Hematopoietic multipotent progenitor cell treated with erythropoietin and hydrocortisone succinate and interleukin-3 and kit ligand, for 17 days (in vitro differentiated cells): Measurements from ENCODE around the gene VPS13A.
"Not testable (repeated sequence)": the region's sequence is repeated elsewhere in the genome, so short reads cannot be mapped to it uniquely, and the experiment has no call there.

Source experiments
- DNase-seq: peaks from one replicate; pipeline ENCODE4 v3.0.0-alpha.2; 2015; ENCODE audit warnings: low spot score

Gene VPS13A

DNA sequence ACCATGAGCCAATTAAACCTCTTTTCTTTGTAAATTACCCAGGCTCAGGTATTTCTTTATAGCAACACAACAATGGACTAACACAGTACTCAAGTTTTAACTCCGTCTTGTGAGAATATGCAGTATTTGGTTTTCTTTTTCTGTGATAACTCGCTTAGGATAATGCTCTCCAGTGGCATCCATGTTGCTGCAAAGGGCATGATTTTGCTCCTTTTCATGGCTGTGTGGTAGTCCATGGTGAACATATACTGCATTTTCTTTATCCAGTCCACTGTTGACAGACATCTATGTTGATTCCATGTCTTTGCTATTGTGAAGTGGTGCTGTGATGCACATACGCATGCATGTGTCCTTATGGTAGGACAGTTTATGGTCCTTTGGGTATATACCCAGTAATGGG, 10.9 kb downstream of the VPS13A start:
- DNase-seq, result no peak

DNA sequence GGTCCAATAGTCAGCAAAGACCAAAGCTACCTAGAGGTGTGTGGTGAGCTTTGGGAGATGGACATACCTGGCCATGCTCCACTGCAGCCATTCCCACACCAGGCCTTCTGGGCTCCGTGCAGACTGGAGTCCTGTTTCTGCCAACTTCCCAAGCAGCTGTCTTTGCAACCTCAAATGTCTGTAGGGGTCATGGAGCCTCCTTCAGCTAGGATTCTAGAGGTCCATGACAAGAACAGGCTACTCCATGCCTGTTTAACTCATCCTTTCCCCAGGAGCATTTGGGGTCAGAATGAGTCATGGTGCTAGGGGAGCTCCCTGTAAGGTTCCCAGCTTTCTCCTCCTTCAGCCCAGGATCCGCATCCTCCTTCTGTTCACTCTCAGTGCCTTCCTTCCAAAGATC, 17.1 kb downstream of the VPS13A start:
- no peak for DNase-seq

DNA sequence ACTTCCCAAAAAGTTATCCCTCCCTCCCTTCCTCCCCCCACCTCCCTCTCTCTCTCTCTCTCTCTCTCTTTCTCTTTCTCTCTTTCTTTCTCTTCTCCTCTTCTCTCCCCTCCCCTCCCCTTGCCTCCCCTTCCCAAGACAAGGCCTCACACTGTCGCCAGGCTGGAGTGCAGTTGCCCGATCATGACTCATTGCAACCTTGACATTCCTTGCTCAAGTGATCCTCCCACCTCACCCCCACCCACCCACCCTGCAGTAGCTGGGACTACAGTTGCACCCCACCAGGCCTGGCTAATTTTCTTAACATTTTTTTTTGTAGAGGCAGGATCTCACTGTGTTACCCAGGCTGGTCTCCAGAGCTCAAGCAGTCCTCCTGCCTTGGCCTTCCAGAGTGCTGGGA, 32.8 kb downstream of the VPS13A start:
- DNase-seq, result no peak

DNA sequence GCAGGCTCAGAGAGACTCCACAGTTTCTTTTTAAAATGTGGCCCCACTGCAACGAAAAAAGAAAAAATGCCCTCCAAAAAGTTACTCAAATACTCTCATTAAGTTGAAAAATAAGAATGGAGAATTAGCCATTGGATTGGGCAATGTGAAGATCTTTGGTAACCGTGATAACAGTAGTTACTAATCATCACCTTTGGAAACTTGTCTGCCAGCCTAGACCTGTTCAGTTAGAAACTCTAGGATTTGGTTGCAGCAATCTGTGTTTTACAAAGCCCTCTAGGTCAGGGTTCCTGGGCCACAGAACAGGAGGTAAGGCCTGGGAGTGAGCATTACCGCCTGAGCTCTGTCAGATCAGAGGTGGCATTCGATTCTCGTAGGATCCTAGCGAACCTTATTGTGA, 34.2 kb downstream of the VPS13A start:
- DNase-seq, result no peak

DNA sequence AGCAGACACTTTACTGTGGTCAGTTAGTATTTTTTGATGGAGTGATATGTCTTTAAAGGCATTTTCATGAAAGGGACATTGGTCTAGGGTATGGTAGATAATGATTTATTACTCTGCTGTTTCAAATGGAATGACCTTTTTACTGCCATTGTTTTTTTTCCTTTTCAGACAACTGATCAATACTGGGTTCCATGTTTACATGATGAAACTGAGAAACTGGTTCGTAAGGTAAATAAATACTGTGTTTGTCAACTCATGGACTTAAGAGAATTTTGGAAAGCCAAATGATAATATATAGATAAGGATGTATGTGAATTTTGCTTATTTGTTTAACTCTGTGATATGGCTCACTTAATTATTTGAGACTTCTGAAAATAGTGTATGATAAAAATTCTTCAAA, 35.5 kb downstream of the VPS13A start:
- no peak for DNase-seq

DNA sequence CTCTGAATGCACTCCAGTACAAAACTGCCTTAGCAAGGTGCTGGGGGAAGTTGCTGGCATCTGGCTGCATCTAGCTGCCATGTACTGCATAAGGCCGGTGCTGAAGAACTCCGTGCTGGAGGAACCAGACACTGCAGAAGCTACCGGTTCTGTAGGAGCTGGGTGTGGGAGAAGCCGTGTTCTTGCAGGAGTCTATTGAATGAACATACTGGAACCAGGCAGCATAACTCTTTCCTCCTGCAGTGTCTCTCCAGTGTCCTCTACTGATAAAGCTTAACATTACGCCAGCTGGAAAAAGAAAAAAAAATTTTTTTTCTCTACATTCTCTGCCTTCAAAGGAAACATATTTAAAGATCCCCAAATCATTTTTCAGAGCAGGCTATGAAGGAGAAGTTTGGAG, 38.5 kb downstream of the VPS13A start:
- no peak for DNase-seq

DNA sequence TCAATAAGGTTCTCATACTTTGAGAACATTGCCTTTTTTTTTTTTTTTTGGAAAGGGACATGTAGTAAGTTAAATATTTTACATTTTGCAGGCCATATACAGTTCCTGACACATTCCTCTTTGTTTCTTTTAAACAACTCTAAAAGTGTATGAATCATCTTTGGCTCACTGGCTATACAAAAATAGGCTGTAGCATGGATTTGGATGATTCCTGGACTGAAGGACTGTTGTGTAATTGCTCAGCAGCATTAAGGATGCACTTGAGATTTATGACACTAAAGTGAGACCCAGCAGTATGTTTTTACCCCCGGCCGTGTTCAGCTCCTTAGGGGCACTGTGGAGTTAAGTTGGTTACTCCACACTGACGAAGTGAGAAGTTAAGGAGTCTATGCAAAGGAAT, 41.3 kb downstream of the VPS13A start:
- DNase-seq, result no peak

DNA sequence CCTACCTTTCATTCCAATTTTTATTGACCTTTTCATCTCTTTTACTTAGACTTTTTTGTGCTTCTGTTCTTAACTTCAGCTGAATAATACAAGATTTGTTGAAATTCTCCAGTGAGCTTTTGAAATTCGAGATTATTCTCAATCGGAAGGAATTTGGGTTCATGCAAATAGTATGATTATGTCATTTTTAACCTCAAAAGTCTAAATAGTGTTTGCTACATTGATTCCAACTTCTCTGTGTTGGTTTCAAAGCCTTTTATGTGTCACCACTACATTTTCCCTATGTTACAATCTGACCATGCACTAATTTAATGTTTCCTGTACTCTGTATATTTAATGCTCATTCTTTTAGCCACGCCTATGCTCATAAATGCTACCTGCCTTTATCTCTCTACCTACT, 44.1 kb downstream of the VPS13A start:
- DNase-seq, result no peak

DNA sequence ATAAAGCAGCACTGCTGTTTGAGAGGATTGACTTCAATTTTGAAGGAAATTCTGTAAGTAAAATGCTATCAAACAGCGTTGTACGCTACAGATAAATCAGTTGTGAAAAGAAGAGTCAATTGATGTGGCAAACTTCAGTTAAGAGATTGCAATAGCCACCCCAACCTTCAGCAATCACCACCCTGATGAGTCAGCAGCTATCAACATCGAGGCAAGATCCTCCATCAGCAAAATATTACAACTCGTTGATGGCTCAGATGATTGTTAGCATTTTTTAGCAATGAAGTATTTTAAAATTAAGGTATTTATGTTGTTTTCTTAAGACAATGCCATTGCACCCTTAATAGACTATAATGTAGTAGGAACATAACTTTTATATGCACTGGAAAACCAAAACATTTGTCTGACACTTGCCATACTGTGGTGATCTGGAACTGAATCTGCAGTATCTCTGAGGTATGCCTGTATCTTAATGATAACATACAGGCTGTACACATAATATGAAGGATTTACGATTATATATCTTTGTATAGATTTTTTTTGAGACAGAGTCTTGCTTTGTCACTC, 47.5 kb downstream of the VPS13A start:
- peak; percentile 13 for DNase-seq

DNA sequence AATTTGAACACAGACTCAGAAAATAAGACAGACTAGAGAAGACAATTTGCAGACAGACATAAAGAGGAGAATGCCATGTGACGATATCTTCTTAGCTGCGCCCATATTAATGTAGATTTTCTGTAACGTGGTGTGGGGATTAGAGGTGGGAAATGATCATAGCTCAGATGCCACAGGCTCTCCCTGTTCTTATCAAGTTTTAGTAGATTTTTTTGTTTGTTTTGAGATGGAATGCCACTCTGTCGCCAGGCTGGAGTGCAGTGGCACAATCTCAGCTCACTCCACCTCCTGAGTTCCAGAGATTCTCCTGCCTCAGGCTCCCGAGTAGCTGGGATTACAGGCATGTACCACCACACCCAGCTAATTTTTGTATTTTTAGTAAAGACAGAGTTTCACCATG, 59.4 kb downstream of the VPS13A start:
- DNase-seq, result no peak

DNA sequence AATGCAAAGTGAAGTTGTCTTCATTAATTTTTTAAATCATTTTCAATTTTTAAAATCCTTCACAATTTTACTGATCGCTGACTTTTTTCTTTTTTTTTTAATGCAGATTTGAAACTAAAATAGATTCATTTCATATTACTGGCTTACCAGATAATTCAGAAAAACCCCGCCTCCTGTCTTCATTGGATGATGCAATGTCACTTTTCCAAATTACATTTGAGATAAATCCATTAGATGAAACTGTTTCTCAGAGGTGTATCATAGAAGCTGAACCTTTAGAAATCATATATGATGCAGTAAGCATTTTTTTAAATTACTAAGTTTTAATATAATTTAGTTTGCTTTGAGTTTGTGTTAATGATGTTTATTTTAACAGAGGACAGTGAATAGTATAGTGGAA, 60.6 kb downstream of the VPS13A start:
- DNase-seq, result no peak

DNA sequence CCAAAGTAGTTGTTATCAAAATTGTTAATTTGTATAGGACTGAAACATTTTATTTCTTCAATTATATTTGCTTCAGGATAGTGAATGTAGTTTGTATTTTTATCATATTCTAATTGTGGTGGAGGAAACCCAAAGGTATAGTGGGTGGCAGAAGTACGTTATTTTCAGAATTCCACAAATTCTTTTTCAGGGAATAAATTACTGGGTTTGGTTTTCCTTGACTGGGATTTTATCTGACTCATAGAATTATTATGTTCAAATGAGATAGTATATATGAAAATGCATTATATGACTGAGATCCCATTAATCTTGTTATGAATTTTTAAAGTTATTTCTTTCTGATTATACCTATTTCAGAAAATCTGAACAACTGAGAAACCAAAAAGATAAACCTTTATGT, 73.7 kb downstream of the VPS13A start:
- no peak for DNase-seq

DNA sequence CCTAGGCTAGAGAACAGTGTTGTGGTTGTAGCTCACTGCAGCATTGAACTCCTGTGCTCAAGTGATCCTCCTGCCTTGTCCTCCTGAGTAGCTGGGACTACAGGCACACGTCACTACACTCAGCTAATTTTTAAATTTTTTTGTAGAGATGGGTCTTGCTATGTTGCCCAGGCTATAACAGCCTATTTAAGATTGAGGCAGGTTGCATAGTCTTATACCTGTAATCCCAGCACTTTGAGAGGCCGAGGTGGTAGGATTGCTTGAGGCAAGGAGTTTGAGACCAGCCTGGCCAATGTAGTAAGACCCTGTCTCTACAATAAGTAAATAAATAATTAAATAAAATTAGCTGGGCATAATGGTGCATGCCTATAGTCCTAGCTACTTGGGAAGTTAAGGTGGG, 79.9 kb downstream of the VPS13A start:
- no peak for DNase-seq

DNA sequence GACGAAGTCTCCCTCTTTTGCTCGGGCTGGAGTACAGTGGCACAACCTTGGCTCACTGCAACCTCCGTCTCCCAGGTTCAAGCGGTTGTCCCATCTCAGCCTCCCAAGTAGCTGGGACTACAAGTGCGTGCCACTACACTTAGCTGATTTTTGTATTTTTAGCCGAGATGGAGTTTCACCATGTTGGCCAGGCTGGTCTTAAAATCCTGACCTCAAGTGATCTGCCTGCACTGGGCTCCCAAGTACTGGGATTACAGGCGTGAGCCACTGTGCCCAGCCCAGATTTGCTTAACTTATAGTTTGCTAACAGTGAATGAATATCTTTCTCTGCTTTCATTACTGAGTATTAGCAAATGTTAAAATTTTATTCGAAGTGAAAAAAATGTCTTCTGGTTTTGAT, 84.3 kb downstream of the VPS13A start:
- no peak for DNase-seq

DNA sequence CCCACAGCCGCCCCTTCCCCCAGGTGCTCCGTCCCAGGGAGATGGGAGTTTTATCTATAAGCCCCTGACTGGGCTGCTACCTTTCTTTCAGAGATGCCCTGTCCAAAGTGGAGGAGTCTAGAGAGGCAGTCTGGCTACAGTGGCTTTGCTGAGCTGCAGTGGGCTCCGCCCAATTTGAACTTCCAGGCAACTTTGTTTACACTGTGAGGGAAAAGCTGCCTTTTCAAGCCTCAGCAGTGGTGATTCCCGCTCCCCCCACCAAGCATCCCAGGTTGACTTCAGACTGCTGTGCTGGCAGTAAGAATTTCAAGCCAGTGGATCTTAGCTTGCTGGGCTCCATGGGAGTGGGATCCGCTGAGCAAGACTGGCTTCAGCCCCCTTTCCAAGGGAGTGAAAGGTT, 90.4 kb downstream of the VPS13A start:
- DNase-seq, result not testable (repeated sequence)

DNA sequence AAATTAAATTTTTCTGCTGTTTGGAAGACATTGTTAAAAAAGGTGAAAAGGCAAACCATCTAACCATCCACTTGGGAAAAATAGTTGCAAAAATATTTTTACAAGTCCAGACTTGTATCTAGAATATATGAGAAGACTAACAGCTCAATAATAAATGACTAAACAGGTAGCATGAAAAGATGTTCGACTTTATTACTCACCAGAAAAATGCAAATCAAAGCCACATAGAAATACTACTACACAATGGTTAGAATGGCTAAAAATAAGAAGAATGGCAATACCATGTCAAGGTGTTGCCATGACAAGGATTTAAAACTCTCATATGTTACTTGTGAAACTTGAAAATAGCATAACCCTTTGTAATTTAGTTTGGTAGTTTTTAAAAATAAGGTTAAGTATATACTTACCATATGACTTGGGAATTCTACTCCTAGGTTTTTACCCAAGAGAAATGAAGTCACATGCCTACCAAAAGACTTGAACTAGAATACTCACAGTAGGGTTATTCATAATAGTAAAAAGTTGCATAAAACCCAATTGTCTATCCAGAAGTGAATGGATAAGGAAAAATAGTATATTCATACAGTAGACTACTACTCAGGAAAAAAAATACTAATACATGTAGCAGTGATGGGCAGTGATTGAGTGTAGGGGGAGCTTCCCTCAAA, 93.8 kb downstream of the VPS13A start:
- no peak for DNase-seq

DNA sequence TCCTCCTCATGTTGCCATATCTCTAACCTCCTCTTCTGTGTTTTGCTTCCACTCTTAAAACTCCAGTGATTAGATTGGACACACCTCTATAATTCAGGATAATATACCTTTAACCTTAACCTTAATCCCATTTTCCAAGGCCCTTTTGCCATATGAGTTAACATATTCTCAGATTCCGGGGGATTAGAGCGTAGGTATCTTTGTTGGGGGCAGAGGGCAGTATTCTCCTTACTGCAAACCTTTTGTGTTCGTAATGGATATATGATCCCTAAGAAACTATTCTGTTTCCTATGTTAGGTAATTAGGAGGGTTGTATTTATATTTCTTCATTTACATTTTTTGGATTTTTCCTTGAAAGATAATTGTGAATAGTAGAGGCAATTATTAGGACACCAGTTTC, 99.5 kb downstream of the VPS13A start:
- no peak for DNase-seq

DNA sequence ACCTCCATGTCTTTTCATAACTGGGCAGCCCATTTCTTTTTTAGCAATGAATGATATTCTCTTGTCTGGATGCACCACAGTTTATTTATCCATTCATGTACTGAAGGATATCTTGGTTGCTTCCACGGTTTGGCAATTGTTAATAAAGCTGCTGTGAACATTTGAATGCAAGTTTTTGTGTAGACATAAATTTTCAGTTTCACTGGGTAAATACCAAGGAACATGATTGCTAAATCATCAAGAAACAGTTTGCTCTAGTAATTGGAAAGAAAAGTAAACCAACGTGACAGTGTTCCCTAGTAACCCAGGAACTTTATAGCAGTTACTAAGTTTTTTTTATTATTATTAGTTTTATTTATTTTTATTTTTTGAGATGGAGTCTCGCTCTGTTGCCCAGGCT, 100.4 kb downstream of the VPS13A start:
- DNase-seq, result no peak

DNA sequence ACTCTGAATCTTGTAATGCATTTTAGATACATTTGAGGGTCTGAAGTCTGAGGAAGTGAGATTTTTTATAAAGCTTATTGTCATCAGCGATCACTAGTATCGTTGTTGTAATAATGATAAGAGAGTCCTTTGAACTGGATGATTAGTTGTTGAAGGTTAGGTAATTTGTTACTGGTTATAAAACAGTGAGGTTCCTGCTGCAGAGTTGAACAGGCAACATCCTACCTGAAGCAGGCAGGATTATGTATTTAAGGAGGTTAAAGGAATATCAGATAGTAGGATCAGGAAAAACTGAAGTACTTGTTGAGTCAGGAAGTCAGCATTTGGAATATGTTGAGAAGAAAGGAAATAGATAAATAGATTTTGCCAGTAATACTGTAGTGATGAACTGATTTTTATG, 106.7 kb downstream of the VPS13A start:
- no peak for DNase-seq

DNA sequence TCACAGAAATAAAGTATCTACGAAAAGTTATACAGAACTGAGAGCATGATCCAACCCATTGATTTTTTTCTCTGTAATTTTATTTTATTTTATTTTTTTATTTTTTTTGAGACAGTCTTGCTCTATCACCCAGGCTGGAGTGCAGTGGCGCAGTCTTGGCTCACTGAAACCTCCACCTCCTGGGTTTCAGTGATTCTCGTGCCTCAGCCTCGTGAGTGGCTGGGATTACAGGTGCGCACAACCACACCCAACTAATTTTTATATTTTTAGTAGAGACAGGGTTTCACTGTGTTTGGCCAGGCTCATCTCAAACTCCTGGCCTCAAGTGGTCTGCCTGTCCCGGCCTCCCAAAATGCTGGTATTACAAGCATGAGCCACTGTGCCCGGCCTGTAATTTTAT, 107.3 kb downstream of the VPS13A start:
- DNase-seq, result no peak

DNA sequence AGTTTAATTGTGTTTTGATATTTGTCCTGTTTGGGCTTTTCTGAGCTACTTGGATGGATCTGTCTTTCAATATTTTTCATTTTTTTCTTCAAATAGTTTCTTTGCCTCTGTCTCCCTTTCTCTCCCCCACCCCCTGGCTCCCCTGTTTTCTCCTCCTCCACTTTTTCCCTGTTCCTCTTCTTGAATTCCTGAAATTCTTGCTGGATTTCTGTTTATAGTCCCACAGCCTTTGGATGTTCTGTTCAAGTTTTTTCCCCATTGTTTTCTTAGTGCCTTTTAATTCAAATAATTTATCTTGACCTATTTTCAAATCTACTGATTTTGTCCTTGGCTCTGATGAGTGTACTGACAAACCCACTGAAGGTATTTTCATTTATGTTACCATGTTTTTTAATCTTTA, 113.0 kb downstream of the VPS13A start:
- DNase-seq, result no peak

DNA sequence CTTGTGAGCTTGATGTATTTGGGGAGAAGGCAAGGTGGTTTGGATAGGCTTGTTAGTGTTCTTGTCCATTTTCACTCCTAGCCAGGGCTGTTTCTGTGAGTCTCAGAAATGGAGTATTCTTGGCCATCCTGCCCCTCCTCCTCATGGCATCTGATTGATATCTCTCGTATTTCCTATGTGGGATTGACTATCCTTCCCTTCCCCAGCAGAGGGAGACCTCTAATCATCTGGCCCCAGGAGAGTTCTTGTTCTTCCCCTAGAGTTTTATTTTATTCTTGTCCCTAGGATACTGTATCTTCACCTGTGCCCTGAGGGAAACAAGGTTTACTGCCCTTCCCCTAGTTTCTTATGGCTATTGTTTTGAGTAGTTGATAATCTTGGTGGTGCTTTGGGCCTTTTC, 114.4 kb downstream of the VPS13A start:
- no peak for DNase-seq

DNA sequence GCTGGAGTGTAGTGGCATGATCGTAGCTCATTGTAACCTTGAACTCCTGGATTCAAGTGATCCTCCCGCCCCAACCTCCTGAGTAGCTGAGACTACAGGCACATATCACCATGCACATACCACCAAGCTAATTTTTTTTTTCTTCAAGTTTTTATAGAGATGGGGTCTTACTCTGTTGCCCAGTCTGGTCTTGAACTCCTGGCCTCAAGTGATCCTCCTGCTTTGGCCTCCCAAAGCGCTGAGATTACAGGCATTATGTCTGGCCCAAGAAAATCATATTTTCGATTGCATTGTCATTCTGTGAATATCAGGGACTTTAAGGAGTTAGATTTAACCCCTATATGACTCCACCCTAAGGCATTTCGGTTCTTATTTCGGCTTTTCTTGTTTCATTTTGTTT, 116.6 kb downstream of the VPS13A start:
- DNase-seq, result no peak

DNA sequence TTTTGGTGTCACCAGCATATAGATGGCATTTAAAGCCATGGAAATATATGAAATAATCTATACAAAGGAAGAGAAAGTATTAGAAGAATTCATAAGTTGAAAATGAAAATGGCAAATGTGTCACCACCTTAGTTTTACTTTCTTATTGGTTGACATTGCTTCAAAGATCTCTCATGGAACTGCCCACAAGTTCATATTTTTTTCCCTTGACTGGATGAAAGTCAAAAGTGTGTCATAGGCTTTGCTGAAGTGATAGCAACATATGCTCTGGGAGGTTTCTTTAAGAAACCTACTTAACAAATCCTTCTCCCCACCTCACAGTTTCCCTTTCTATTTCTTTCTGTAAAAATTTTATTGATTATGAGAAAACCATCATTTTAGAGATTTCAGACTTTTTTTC, 127.2 kb downstream of the VPS13A start:
- no peak for DNase-seq
